SU-DHL-6 (cell line): ENCODE results near the gene ZDHHC13.

Experiments
- H2AFZ ChIP-seq: fragments of 200-600 bp; sonication (generic); 2 replicates; pipeline ENCODE4 v1.6.1; 2014; ENCODE audit warnings: low read depth, mild to moderate bottlenecking, moderate library complexity, mixed read lengths, antibody characterized with exemption, low read length; ENCODE audit not compliant: severe bottlenecking
- H3F3A ChIP-seq: fragments of 200-600 bp; shearing (Covaris generic); 2 replicates; pipeline ENCODE4 v1.6.0; 2016; ENCODE audit warnings: antibody characterized with exemption, mild to moderate bottlenecking; ENCODE audit not compliant: insufficient read depth
- H3K27ac ChIP-seq: fragments of 200-600 bp; sonication (generic); 2 replicates; pipeline ENCODE4 v1.5.1; 2016; ENCODE audit warnings: low read depth, mild to moderate bottlenecking, low read length, moderate library complexity, mixed read lengths
- H3K27me3 ChIP-seq: fragments of 200-600 bp; sonication (generic), shearing (Covaris generic); 2 replicates; pipeline ENCODE4 v1.6.0; 2014; ENCODE audit warnings: mild to moderate bottlenecking, low read length
- H3K36me3 ChIP-seq: fragments of 200-600 bp; sonication (generic); 2 replicates; pipeline ENCODE4 v1.6.1; 2014; ENCODE audit warnings: mild to moderate bottlenecking, low read length, mixed read lengths
- H3K4me2 ChIP-seq: fragments of 300-600, 200-600 bp; shearing (Covaris generic), sonication (generic); 2 replicates; pipeline ENCODE4 v1.6.0; 2014; ENCODE audit warnings: low read length, low read depth, mild to moderate bottlenecking; ENCODE audit not compliant: poor library complexity, severe bottlenecking
- H3K4me3 ChIP-seq: fragments of 200-600 bp; sonication (generic); 2 replicates; pipeline ENCODE4 v1.5.1; 2014; ENCODE audit warnings: antibody characterized with exemption, low read length, mild to moderate bottlenecking, mixed read lengths; ENCODE audit not compliant: insufficient read depth, poor library complexity, severe bottlenecking
- H3K79me2 ChIP-seq: fragments of 200-600 bp; sonication (generic); 2 replicates; pipeline ENCODE4 v1.6.1; 2014; ENCODE audit warnings: mild to moderate bottlenecking, low read length, moderate library complexity; ENCODE audit not compliant: insufficient read depth
- H3K9ac ChIP-seq: fragments of 200-600 bp; sonication (generic); 2 replicates; pipeline ENCODE4 v1.7.0; 2014; ENCODE audit warnings: mild to moderate bottlenecking, low read length
- H3K9me2 ChIP-seq: fragments of 200-600 bp; sonication (generic); replicated peaks from 2 replicates; pipeline ENCODE4 v1.6.1; 2014; ENCODE audit warnings: low read length; ENCODE audit not compliant: insufficient read depth
- H3K9me3 ChIP-seq: fragments of 200-600 bp; sonication (generic); 2 replicates; pipeline ENCODE4 v1.6.1; 2014; ENCODE audit warnings: low read length, mixed read lengths; ENCODE audit not compliant: insufficient read depth
- H4K20me1 ChIP-seq: fragments of 200-600 bp; sonication (generic); 2 replicates; pipeline ENCODE4 v1.6.1; 2014; ENCODE audit warnings: low read depth, mild to moderate bottlenecking, antibody characterized with exemption, low read length, moderate library complexity, mixed read lengths
- CTCF ChIP-seq: fragments of 200-600 bp; sonication (generic); IDR thresholded peaks from one replicate; pipeline ENCODE4 v1.5.1; 2017; ENCODE audit warnings: antibody characterized with exemption, mild to moderate bottlenecking, low read length, moderate library complexity; ENCODE audit not compliant: insufficient read depth, poor library complexity, severe bottlenecking
- EZH2phosphoT487 ChIP-seq: fragments of 200-600 bp; sonication (generic), shearing (Covaris generic); conservative IDR thresholded peaks from 2 replicates; pipeline ENCODE4 v1.6.1; 2018; ENCODE audit warnings: mild to moderate bottlenecking, antibody characterized with exemption, low read length, moderate library complexity, mixed read lengths

The ZDHHC13 gene

GRCh38 chr11:19164230-19164855 lies 47.4 kb downstream of the ZDHHC13 start:
- Histone ChIP-seq H3F3A (no peaks in the 10 kb centered on the region), H3K27ac (no peak overlapping the region), H3K36me3 (peaks cover 41% of the 10 kb centered on the region), H3K9me2 (no peaks in the 10 kb centered on the region), H3K9ac (no peak overlapping the region), H3K4me2 (no peak overlapping the region), H4K20me1 (no peaks in the 10 kb centered on the region), H2AFZ (no peak overlapping the region), H3K4me3 (no peak overlapping the region), H3K27me3 (no peaks in the 10 kb centered on the region), H3K79me2 (no peaks in the 10 kb centered on the region), H3K9me3 (no peaks in the 10 kb centered on the region)
- no peak for TF ChIP-seq EZH2phosphoT487
- TF ChIP-seq CTCF, result no peak

- Histone ChIP-seq H3K27me3 (no peaks in the 10 kb centered on the region), H2AFZ (no peak overlapping the region), H3K4me3 (no peak overlapping the region), H3K4me2 (no peak overlapping the region), H3K9me2 (no peaks in the 10 kb centered on the region), H3K9ac (no peak overlapping the region), H3K27ac (no peak overlapping the region), H3K79me2 (no peaks in the 10 kb centered on the region), H4K20me1 (no peaks in the 10 kb centered on the region), H3K9me3 (no peaks in the 10 kb centered on the region), H3F3A (no peaks in the 10 kb centered on the region), H3K36me3 (peaks cover 37% of the 10 kb centered on the region)
- TF ChIP-seq EZH2phosphoT487 (no peak), CTCF (no peak)
Measured at GRCh38 chr11:19164881-19165280, 47.9 kb downstream of the ZDHHC13 start.

- no peak for TF ChIP-seq CTCF
- no peak for TF ChIP-seq EZH2phosphoT487
- H3K9me2 ChIP-seq, result no peaks in the 10 kb centered on the region
- H3K9me3 ChIP-seq, result no peaks in the 10 kb centered on the region
- H3K9ac ChIP-seq, result no peak overlapping the region
- H3K4me3 ChIP-seq, result no peak overlapping the region
- no peak overlapping the region for H3K27ac ChIP-seq
- H3K27me3 ChIP-seq, result no peaks in the 10 kb centered on the region
- no peaks in the 10 kb centered on the region for H4K20me1 ChIP-seq
- H3K79me2 ChIP-seq, result no peaks in the 10 kb centered on the region
- H3K4me2 ChIP-seq, result no peak overlapping the region
- H2AFZ ChIP-seq, result no peak overlapping the region
- no peaks in the 10 kb centered on the region for H3F3A ChIP-seq
- peaks cover 52% of the 10 kb centered on the region for H3K36me3 ChIP-seq
Measured at GRCh38 chr11:19168090-19168489, 51.1 kb downstream of the ZDHHC13 start.
